H1 (cell line): ENCODE data around the gene MRPS14. TPM values are rescaled to one million over a fixed set of nuclear protein-coding genes. Genes with fewer than 3 reads are reported as not detected.

Experiments
- CTCF ChIA-PET: fragments of 300-600 bp; sonication (Branson Sonifier 250); formaldehyde crosslinking; loops from one replicate; lab custom pipeline; 2021; ENCODE audit not compliant: partially characterized antibody; lab: Charles Lee
- POLR2A ChIA-PET: fragments of 300-600 bp; sonication (Branson Sonifier 250); formaldehyde crosslinking; loops from one replicate; lab custom pipeline; 2021; ENCODE audit warnings: inconsistent platforms; ENCODE audit not compliant: partially characterized antibody; lab: Charles Lee
- DNase-seq, 2 experiments: peaks; one replicate each; pipeline versions ENCODE4 v3.0.0 to v3.0.0-alpha.2; 2010 to 2022; ENCODE audit warnings: low spot score in 2 of 2, low read depth in 1 of 2, mixed read lengths in 1 of 2
- FAIRE-seq: peaks from 2 replicates; lab custom pipeline; 2011; peaks lifted over from hg19 to GRCh38; lab: Jason Lieb, UNC
- H2AFZ ChIP-seq: 2 replicates; pipeline ENCODE4 v1.8.1; 2012; ENCODE audit warnings: low read length, inconsistent platforms
- H2AK5ac ChIP-seq: 2 replicates; pipeline ENCODE4 v1.6.1; 2013; ENCODE audit warnings: low read depth, low read length
- H2BK120ac ChIP-seq: replicated peaks from 2 replicates; pipeline ENCODE3; 2013; ENCODE audit warnings: low read depth, low read length, inconsistent platforms
- H2BK12ac ChIP-seq: 2 replicates; pipeline ENCODE4 v1.6.1; 2013; ENCODE audit warnings: low read depth, low read length
- H2BK15ac ChIP-seq: 2 replicates; pipeline ENCODE4 v1.6.1; 2013; ENCODE audit warnings: low read length
- H2BK20ac ChIP-seq: 2 replicates; pipeline ENCODE4 v1.6.1; 2013; ENCODE audit warnings: low read length
- H2BK5ac ChIP-seq: 2 replicates; pipeline ENCODE4 v1.6.1; 2013; ENCODE audit warnings: low read depth, low read length
- H3K14ac ChIP-seq: 2 replicates; pipeline ENCODE4 v1.6.1; 2013; ENCODE audit warnings: inconsistent platforms; ENCODE audit not compliant: insufficient read length
- H3K18ac ChIP-seq: 2 replicates; pipeline ENCODE4 v1.6.1; 2013; ENCODE audit warnings: low read length; ENCODE audit errors: extremely low read depth
- H3K23ac ChIP-seq: 2 replicates; pipeline ENCODE4 v1.6.1; 2013; ENCODE audit warnings: inconsistent platforms; ENCODE audit not compliant: insufficient read length
- H3K23me2 ChIP-seq: 2 replicates; pipeline ENCODE4 v1.6.1; 2013; ENCODE audit warnings: low read depth, low read length
- H3K27ac ChIP-seq: 2 replicates; pipeline ENCODE4 v1.6.1; 2011; ENCODE audit warnings: low read depth, low read length, inconsistent platforms
- H3K27me3 ChIP-seq, 4 experiments: replicated peaks in 1 of 4; 1 replicate in 1 of 4; 2 replicates in 3 of 4; pipeline versions ENCODE4 v1.6.1 to v1.8.1; 2011 to 2013; ENCODE audit warnings: low read length in 3 of 4, mild to moderate bottlenecking in 3 of 4, inconsistent platforms in 2 of 4, mixed read lengths in 2 of 4, moderate library complexity in 1 of 4; ENCODE audit not compliant: control insufficient read depth in 3 of 4, insufficient read depth in 3 of 4; ENCODE audit errors: extremely low read depth in 1 of 4
- H3K36me3 ChIP-seq, 4 experiments: 2 replicates each; pipeline versions ENCODE4 v1.6.1 to v1.8.1; 2011 to 2013; ENCODE audit warnings: mild to moderate bottlenecking in 4 of 4, low read length in 3 of 4, moderate library complexity in 2 of 4, control low read depth in 1 of 4, inconsistent platforms in 1 of 4; ENCODE audit not compliant: insufficient read depth in 4 of 4, control insufficient read depth in 2 of 4
- H3K4ac ChIP-seq: replicated peaks from 2 replicates; pipeline ENCODE3; 2013; ENCODE audit warnings: low read length, low read depth, mixed read lengths, inconsistent platforms; ENCODE audit not compliant: insufficient read length
- H3K4me1 ChIP-seq, 4 experiments: replicated peaks in 1 of 4; 1 replicate in 1 of 4; 2 replicates in 3 of 4; pipeline versions ENCODE4 v1.6.1 to v1.8.1; 2011 to 2013; ENCODE audit warnings: low read length in 3 of 4, inconsistent platforms in 2 of 4, mixed read lengths in 1 of 4; ENCODE audit not compliant: insufficient read depth in 4 of 4, control insufficient read depth in 3 of 4
- H3K4me2 ChIP-seq, 2 experiments: 2 replicates each; pipeline versions ENCODE4 v1.6.1 to v1.8.1; 2011 to 2013; ENCODE audit warnings: low read depth in 2 of 2, low read length in 2 of 2, control low read depth in 1 of 2, inconsistent platforms in 1 of 2, mild to moderate bottlenecking in 1 of 2; ENCODE audit not compliant: insufficient read depth in 1 of 2
- H3K4me3 ChIP-seq, 4 experiments: fragments of 200-600, 300-600 bp in 1 of 4; sonication (generic), shearing (Covaris generic), sonication (Bioruptor Twin) in 1 of 4; 2 replicates each; pipeline versions ENCODE4 v1.5.1 to v1.8.1; 2011 to 2016; ENCODE audit warnings: low read length in 4 of 4, low read depth in 3 of 4, control low read depth in 2 of 4, inconsistent platforms in 2 of 4, mild to moderate bottlenecking in 2 of 4, mixed read lengths in 1 of 4, moderate library complexity in 1 of 4; ENCODE audit not compliant: insufficient read depth in 2 of 4; ENCODE audit errors: extremely low read depth in 1 of 4
- H3K56ac ChIP-seq: replicated peaks from 2 replicates; pipeline ENCODE3; 2013; ENCODE audit warnings: low read depth, mild to moderate bottlenecking, mixed read lengths, low read length, inconsistent platforms; ENCODE audit not compliant: insufficient read length
- H3K79me1 ChIP-seq: 2 replicates; pipeline ENCODE4 v1.6.1; 2013; ENCODE audit warnings: low read depth, low read length, control low read depth
- H3K79me2 ChIP-seq, 2 experiments: 2 replicates each; pipeline versions ENCODE4 v1.6.1 to v1.8.1; 2012 to 2013; ENCODE audit warnings: low read length in 2 of 2, mild to moderate bottlenecking in 2 of 2, inconsistent platforms in 1 of 2; ENCODE audit not compliant: insufficient read depth in 2 of 2, control insufficient read depth in 1 of 2
- H3K9ac ChIP-seq, 4 experiments: replicated peaks in 1 of 4; 1 replicate in 1 of 4; 2 replicates in 3 of 4; pipeline versions ENCODE4 v1.6.1 to v1.8.1; 2011 to 2013; ENCODE audit warnings: low read depth in 3 of 4, low read length in 3 of 4, control low read depth in 2 of 4, mild to moderate bottlenecking in 2 of 4, moderate library complexity in 2 of 4, inconsistent platforms in 1 of 4; ENCODE audit errors: extremely low read depth in 1 of 4
- H3K9me3 ChIP-seq, 2 experiments: 2 replicates each; pipeline versions ENCODE4 v1.6.1 to v1.8.1; 2012 to 2013; ENCODE audit warnings: mild to moderate bottlenecking in 2 of 2, moderate library complexity in 2 of 2, control low read depth in 1 of 2, inconsistent platforms in 1 of 2, low read depth in 1 of 2, low read length in 1 of 2, mixed read lengths in 1 of 2; ENCODE audit not compliant: insufficient read depth in 2 of 2
- H4K20me1 ChIP-seq, 2 experiments: replicated peaks in 1 of 2; 2 replicates each; pipeline versions ENCODE3 to v1.8.1; 2011 to 2013; ENCODE audit warnings: inconsistent platforms in 2 of 2, low read length in 2 of 2, mild to moderate bottlenecking in 1 of 2; ENCODE audit not compliant: insufficient read depth in 2 of 2, control insufficient read depth in 1 of 2
- H4K5ac ChIP-seq: 2 replicates; pipeline ENCODE4 v1.6.1; 2013; ENCODE audit warnings: low read length, low read depth, mixed read lengths, inconsistent platforms; ENCODE audit not compliant: insufficient read length
- H4K8ac ChIP-seq: 2 replicates; pipeline ENCODE4 v1.8.0; 2013; ENCODE audit warnings: mild to moderate bottlenecking, moderate library complexity, low read length, inconsistent platforms; ENCODE audit not compliant: insufficient read depth; ENCODE audit errors: extremely low read depth
- H4K91ac ChIP-seq: replicated peaks from 2 replicates; pipeline ENCODE3; 2013; ENCODE audit warnings: low read length, mixed read lengths, inconsistent platforms; ENCODE audit not compliant: insufficient read length
- KDM5A ChIP-seq: fragments of 200-600 bp; IDR thresholded peaks from 2 replicates; pipeline ENCODE4 v1.7.1; 2012; ENCODE audit warnings: mild to moderate bottlenecking, low read length, inconsistent platforms, mixed read lengths
- WGBS, 2 experiments: shearing (Covaris generic) in 1 of 2; methylation state at CpG; one replicate each; pipeline versions ENCODE4 v1.1.6 to v1.1.7; 2013 to 2015; ENCODE audit warnings: low lambda C conversion rate in 2 of 2, mixed read lengths in 2 of 2, inconsistent platforms in 1 of 2, low coverage in 1 of 2, missing lambda C conversion rate in 1 of 2; ENCODE audit not compliant: insufficient replicate concordance in 2 of 2, insufficient coverage in 1 of 2, insufficient read length in 1 of 2; ENCODE audit errors: extremely low coverage in 1 of 2, missing lambda C conversion rate in 1 of 2; 5-methylcytosine and 5-hydroxymethylcytosine counted together
- polyA plus RNA-seq, 7 experiments: library from polyadenylated mRNA; depleted of rRNA in 3 of 7; stranded (reverse) in 5 of 7; unstranded in 2 of 7; fragments of >200 nt in 5 of 7; fragments of 200-250 nt in 2 of 7; gene quantifications; 1 replicate in 5 of 7; 2 replicates in 1 of 7; 4 replicates in 1 of 7; pipeline versions ENCODE4 v1.2.1 to v1.2.3, GENCODE V29; 2011 to 2013; ENCODE audit warnings: missing spikeins in 2 of 7, mixed read lengths in 2 of 7
- total RNA-seq: library from RNA; stranded (reverse); fragmentation: NEBNext Ultra II Directional; extraction: Animal tissue kit (Norgen Biotek cat#: 25700); gene quantifications from 2 replicates; pipeline ENCODE4 v1.2.1, GENCODE V29; 2021

The MRPS14 gene
- total and polyA plus RNA-seq, 2 of the 8 experiments (the other 6 are each of a cell fraction or from before 2014, with no cell fraction given) = 27.5 to 38.7 TPM

- no peaks in the 10 kb centered on the region; a peak in 1 of 7 replicates for H3K27me3 ChIP-seq
- no peak for FAIRE-seq
- no peak overlapping the region for H3K4me3 ChIP-seq
- DNase-seq = no peak
- ChIA-PET POLR2A (no interaction called here), CTCF (interaction anchor here (0.6 to 1.9 kb wide), 9 partner anchors 9 to 708 kb away, joined by 3 to 9 read pairs (median 4); partner anchors contain the start of gene TNR)
- H3K14ac ChIP-seq = no peak overlapping the region
- H2BK12ac ChIP-seq = peak overlapping the region; percentile 86; the same call in 1 of the 2 replicates
- H3K4me2 ChIP-seq = no peak overlapping the region
- no peak overlapping the region for H3K23ac ChIP-seq
- no peaks in the 10 kb centered on the region for H3K36me3 ChIP-seq
- 86% methylated on average over 6 of the region's 6 CpGs; no CpG with 5 or more reads in 1 of the 2 experiments for WGBS, 2 experiments
- H4K20me1 ChIP-seq = no peaks in the 10 kb centered on the region
- no peak overlapping the region for H3K56ac ChIP-seq
- no peak overlapping the region for H2AK5ac ChIP-seq
- no peak overlapping the region for H2BK20ac ChIP-seq
- no peak overlapping the region for H2BK15ac ChIP-seq
- H2BK120ac ChIP-seq = no peak overlapping the region
- no peaks in the 10 kb centered on the region for H3K23me2 ChIP-seq
- H4K8ac ChIP-seq = no peak overlapping the region
- no peaks in the 10 kb centered on the region for H3K79me2 ChIP-seq
- no peak overlapping the region for H4K91ac ChIP-seq
- no peak overlapping the region for H2BK5ac ChIP-seq
- H3K9me3 ChIP-seq = no peaks in the 10 kb centered on the region
- no peak overlapping the region for H4K5ac ChIP-seq
- peaks cover 0 to 6% (median 2%) of the 10 kb centered on the region in 4 experiments; a peak in 3 of 7 replicates for H3K4me1 ChIP-seq
- no peak for TF ChIP-seq KDM5A
- no peaks in the 10 kb centered on the region for H3K79me1 ChIP-seq
- H3K4ac ChIP-seq = no peak overlapping the region
- H3K9ac ChIP-seq = no peak overlapping the region
- no peak overlapping the region for H2AFZ ChIP-seq
- no peak overlapping the region for H3K27ac ChIP-seq
- peak overlapping the region; percentile 61; the same call in 1 of the 2 replicates for H3K18ac ChIP-seq
These were observed 12.6 kb upstream of the MRPS14 start for GRCh38 chr1:175035865-175036264.
